22Rv1 (cell line): ENCODE results near the gene TMEM135.

Experiments
- H3K27ac ChIP-seq: fragments of 450-650 bp; 2 replicates; pipeline ENCODE4 v1.5.1; 2017
- ZFX ChIP-seq: fragments of 450-650 bp; IDR thresholded peaks from 2 replicates; pipeline ENCODE4 v1.6.1; 2017; ENCODE audit warnings: antibody characterized with exemption, borderline replicate concordance
- TF ChIP-seq, protein P1 (sequence below): fragments of 450-650 bp; IDR thresholded peaks from 2 replicates; pipeline ENCODE4 v1.5.1; 2017; ENCODE audit warnings: mild to moderate bottlenecking

The TMEM135 gene

DNA sequence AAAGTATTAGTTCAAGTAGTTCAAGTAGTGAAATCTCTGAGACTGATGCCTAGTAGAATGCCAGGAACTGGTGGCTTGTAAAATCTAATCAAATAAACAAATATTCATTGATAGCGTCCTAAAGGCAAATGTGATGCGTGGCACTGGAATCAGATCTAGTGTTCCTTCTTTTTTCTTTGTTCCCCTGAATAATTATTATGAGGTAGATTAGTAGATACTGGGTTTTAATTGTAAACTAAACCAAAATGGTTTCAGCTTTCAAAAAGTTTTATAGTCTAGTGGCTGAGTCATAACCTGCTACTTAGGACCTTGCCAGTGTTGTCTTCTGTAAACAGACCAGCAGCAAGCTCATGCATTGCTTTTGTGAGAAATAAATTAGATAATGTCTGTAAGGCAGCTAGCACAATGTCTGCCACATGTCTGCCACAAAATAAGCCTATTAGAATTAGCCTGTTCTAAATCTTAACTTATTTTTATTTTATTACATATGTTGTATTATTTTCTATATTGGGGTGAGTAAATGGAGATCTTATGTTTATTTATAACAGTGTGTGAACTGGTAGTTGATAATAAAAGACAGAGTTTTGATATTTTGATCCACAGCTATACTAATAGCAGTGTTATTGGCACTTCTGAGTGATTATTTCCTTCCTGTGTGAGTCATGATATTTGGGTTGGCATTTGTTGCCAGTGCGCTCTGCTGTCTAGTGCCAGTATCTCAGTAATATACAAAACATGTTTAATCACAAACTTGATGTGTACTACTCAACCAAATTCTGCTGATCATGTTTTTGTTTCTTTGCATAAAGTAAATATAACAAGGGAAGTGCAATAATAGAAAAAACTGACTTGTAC is 135.7 kb downstream of the TMEM135 start:
- TF ChIP-seq, protein P1, sequence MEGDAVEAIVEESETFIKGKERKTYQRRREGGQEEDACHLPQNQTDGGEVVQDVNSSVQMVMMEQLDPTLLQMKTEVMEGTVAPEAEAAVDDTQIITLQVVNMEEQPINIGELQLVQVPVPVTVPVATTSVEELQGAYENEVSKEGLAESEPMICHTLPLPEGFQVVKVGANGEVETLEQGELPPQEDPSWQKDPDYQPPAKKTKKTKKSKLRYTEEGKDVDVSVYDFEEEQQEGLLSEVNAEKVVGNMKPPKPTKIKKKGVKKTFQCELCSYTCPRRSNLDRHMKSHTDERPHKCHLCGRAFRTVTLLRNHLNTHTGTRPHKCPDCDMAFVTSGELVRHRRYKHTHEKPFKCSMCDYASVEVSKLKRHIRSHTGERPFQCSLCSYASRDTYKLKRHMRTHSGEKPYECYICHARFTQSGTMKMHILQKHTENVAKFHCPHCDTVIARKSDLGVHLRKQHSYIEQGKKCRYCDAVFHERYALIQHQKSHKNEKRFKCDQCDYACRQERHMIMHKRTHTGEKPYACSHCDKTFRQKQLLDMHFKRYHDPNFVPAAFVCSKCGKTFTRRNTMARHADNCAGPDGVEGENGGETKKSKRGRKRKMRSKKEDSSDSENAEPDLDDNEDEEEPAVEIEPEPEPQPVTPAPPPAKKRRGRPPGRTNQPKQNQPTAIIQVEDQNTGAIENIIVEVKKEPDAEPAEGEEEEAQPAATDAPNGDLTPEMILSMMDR = no peak
- TF ChIP-seq ZFX = no peak
- H3K27ac ChIP-seq = peak overlapping the region; percentile 19

DNA sequence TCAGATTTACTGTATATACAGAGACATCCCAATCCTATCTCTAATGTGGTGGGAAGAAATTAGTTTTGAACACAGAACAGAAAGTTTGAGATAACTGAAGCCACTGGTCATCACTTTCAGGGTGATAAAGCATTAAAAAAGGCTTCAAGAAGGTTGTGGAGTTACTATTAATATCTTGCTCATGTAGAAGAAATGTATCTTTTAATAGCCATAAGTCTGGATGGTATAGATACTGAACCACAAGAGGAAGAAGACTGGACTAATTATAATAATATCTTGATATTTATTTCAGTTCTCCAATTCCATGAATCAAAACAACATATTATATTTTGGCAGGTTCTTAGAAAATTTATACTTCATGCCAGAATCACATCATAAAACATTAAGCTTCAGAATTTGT is 137.1 kb downstream of the TMEM135 start:
- no peak for TF ChIP-seq ZFX
- TF ChIP-seq, protein P1 = no peak
- H3K27ac ChIP-seq = no peak overlapping the region

DNA sequence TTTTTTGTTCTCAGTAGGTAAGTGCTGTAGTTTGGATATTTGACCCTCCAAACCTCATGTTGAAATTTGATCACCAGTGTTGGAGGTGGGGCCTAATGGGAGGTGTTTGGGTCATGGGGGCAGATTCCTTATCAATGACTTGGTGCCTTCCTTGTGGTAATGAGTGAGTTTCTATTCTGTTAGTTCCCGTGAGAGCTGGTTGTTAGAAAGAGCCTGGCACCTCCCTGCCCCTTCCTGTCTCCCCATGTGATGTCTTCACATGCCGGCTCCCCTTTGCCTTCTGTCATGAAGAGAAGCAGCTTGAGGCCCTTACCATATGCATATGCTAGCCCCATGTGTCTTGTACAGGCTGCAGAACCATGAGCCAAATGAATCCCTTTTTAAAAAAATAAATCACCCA is 138.3 kb downstream of the TMEM135 start:
- TF ChIP-seq ZFX = no peak
- TF ChIP-seq, protein P1 = no peak
- H3K27ac ChIP-seq = no peak overlapping the region

DNA sequence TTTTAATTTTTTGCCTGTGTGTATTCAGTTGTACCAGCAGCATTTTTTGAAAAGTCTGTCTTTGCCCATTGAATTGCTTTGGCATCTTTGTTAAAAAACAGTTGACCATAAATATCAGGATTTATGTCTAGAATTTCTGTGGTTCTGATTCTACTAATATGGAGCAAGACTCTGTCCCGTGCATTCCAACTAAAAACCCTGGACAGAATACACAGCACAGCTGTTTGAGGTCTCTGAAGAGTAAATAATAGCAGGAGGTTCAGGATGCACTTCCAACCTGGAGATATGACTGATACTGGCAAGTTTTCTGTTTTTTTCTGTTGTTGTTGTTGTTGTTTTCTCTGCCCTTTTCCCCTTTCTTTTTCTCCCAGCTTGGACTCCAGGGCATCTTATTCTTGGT is 141.9 kb downstream of the TMEM135 start:
- H3K27ac ChIP-seq = no peak overlapping the region

DNA sequence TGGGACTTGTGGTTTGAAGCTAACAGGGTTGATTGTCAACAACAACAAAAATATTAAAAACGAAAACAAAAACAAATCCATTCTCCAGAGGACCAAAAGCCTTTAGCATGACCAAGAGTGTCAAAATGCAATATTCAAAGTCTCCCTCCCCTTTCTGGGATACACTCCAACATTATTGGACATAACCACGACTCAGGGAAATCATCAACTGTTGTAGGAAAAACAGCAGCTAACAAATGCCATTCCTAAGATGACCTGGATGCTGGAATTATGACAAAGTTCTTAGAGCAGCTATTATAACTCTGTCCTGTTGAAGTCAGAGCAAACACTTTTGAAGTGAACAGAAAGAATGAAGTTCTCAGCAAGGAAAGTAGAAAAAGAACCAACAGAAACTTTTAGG is 143.0 kb downstream of the TMEM135 start:
- TF ChIP-seq, protein P1 = no peak
- TF ChIP-seq ZFX = no peak
- H3K27ac ChIP-seq = no peak overlapping the region

More for the DNA sequence above, 141.9 kb downstream of the TMEM135 start:
- TF ChIP-seq, protein P1 = no peak
- TF ChIP-seq ZFX = no peak

DNA sequence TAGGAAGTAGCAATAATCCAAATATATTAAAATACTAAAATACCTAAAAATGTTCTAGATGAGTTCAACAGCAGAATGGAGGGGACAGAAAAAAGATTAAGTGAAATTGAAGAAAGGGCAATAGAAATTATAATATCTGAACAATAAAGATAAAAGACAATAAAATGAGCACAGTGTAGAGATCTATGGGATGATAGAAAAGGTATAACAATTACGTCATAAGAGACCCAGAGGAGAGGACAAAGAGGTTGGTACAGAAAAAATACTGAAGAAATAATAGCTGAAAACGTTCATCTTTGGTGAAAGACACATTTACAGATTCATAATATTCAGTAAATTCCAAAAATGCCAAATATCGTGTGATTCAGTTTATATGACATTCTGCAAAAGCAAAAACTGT is 143.4 kb downstream of the TMEM135 start:
- TF ChIP-seq ZFX = no peak
- TF ChIP-seq, protein P1 = no peak
- no peak overlapping the region for H3K27ac ChIP-seq

DNA sequence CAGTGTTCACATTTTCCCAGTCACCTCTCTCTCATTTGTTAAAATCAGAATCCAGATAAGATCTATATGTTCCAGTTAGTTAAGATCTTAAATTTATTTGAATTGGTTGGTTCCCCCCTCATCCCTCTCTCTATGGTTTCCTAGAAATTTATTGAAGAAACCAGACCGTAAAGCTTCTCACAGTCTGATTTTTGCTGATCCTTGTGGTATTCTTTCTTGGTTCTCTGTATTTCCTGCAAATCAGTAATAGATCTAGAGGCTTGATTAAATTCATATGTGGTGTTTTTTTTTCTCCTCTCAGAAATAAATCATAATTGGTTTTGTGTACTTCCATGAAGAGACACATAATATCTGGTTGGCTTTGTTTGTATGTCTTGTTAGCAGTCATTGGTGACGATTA is 147.5 kb downstream of the TMEM135 start:
- no peak overlapping the region for H3K27ac ChIP-seq
- no peak for TF ChIP-seq ZFX
- TF ChIP-seq, protein P1 = no peak
